HEK293 (cell line): Measurements from ENCODE around the gene SLC36A1.

Source experiments
- CTCF ChIA-PET: fragments of 350-600 bp; formaldehyde crosslinking; extraction: SDS; loops from one replicate; lab custom pipeline; 2021; ENCODE audit warnings: antibody characterized with exemption; lab: Yijun Ruan, JAX
- POLR2A ChIA-PET: fragments of 300-600 bp; formaldehyde crosslinking; extraction: SDS; loops from one replicate; lab custom pipeline; 2020; ENCODE audit warnings: antibody characterized with exemption, inconsistent platforms; lab: Yijun Ruan, JAX
- H3K27ac ChIP-seq: fragments of 200-500 bp; sonication (Bioruptor generic); 2 replicates; pipeline ENCODE4 v1.5.1; 2014; ENCODE audit warnings: low read depth, low read length, control low read depth, inconsistent platforms; ENCODE audit errors: extremely low read depth
- H3K36me3 ChIP-seq, 2 experiments: fragments of 200-500 bp in 1 of 2; sonication (Bioruptor generic) in 1 of 2; 1 replicate in 1 of 2; 2 replicates in 1 of 2; pipeline ENCODE4 v1.5.1; 2014 to 2017; ENCODE audit warnings: inconsistent platforms in 2 of 2, low read length in 2 of 2; ENCODE audit not compliant: control insufficient read depth in 2 of 2, insufficient read depth in 1 of 2
- H3K4me1 ChIP-seq: fragments of 200-500 bp; sonication (Bioruptor generic); 2 replicates; pipeline ENCODE4 v1.5.1; 2014; ENCODE audit warnings: mild to moderate bottlenecking, low read length, inconsistent platforms; ENCODE audit not compliant: control insufficient read depth, insufficient read depth
- H3K4me3 ChIP-seq: 2 replicates; pipeline ENCODE4 v1.5.1; 2011; ENCODE audit warnings: low read depth, mild to moderate bottlenecking, control low read depth, low read length, moderate library complexity
- H3K9me3 ChIP-seq: fragments of 200-500 bp; sonication (Bioruptor generic); 2 replicates; pipeline ENCODE4 v1.5.1; 2014; ENCODE audit warnings: low read depth, low read length, inconsistent platforms; ENCODE audit not compliant: control insufficient read depth, insufficient read depth
- ELK4 ChIP-seq: IDR thresholded peaks from 2 replicates; pipeline ENCODE4 v1.6.1; 2011; ENCODE audit warnings: mild to moderate bottlenecking, low read depth, low read length, borderline replicate concordance
- FEZF1 ChIP-seq: fragments of 450-650 bp; formaldehyde crosslinking; IDR thresholded peaks from 2 replicates; pipeline ENCODE4 v1.5.1; 2016; ENCODE audit warnings: missing biosample characterization, missing genetic modification characterization
- HOXA7 ChIP-seq: sonication (generic); formaldehyde crosslinking; IDR thresholded peaks from 2 replicates; pipeline ENCODE4 v1.8.1; 2022; ENCODE audit warnings: missing genetic modification reagents, borderline replicate concordance
- IKZF3 ChIP-seq: fragments of 450-650 bp; IDR thresholded peaks from 2 replicates; pipeline ENCODE4 v1.5.0; 2018; ENCODE audit warnings: missing biosample characterization, mild to moderate bottlenecking, missing genetic modification characterization, moderate library complexity
- MEIS1 ChIP-seq: sonication (generic); formaldehyde crosslinking; IDR thresholded peaks from 2 replicates; pipeline ENCODE4 v1.8.1; 2022; ENCODE audit warnings: missing genetic modification reagents, mild to moderate bottlenecking, borderline replicate concordance
- PRDM1 ChIP-seq: fragments of 450-650 bp; formaldehyde crosslinking; IDR thresholded peaks from 2 replicates; pipeline ENCODE4; 2016; ENCODE audit warnings: missing biosample characterization, missing genetic modification characterization
- SALL2 ChIP-seq: fragments of 450-650 bp; formaldehyde crosslinking; IDR thresholded peaks from 2 replicates; pipeline ENCODE4 v1.5.0; 2017; ENCODE audit warnings: missing biosample characterization, mild to moderate bottlenecking, missing genetic modification characterization, borderline replicate concordance
- SP7 ChIP-seq: fragments of 450-650 bp; formaldehyde crosslinking; IDR thresholded peaks from 2 replicates; pipeline ENCODE4 v1.5.1; 2016; ENCODE audit warnings: missing biosample characterization, missing genetic modification characterization
- ZNF133 ChIP-seq: fragments of 450-650 bp; formaldehyde crosslinking; IDR thresholded peaks from 2 replicates; pipeline ENCODE4 v1.5.1; 2016; ENCODE audit warnings: missing biosample characterization, missing genetic modification characterization
- ZNF24 ChIP-seq: fragments of 450-650 bp; formaldehyde crosslinking; IDR thresholded peaks from 2 replicates; pipeline ENCODE4 v1.5.1; 2016; ENCODE audit warnings: missing biosample characterization, missing genetic modification characterization
- ZNF350 ChIP-seq: fragments of 450-650 bp; formaldehyde crosslinking; IDR thresholded peaks from 2 replicates; pipeline ENCODE4 v1.5.0; 2017; ENCODE audit warnings: missing biosample characterization, mild to moderate bottlenecking, missing genetic modification characterization
- ZNF416 ChIP-seq: fragments of 450-650 bp; formaldehyde crosslinking; IDR thresholded peaks from 2 replicates; pipeline ENCODE4 v1.5.1; 2016; ENCODE audit warnings: missing biosample characterization, missing genetic modification characterization
- ZNF530 ChIP-seq: fragments of 450-650 bp; formaldehyde crosslinking; IDR thresholded peaks from 2 replicates; pipeline ENCODE4 v1.5.1; 2016; ENCODE audit warnings: low read depth, missing biosample characterization, missing genetic modification characterization
- ZNF549 ChIP-seq: fragments of 450-650 bp; IDR thresholded peaks from 2 replicates; pipeline ENCODE4 v1.5.1; 2018; ENCODE audit warnings: missing biosample characterization, missing genetic modification characterization, mild to moderate bottlenecking, inconsistent platforms, moderate library complexity
- ZNF701 ChIP-seq: fragments of 450-650 bp; formaldehyde crosslinking; IDR thresholded peaks from 2 replicates; pipeline ENCODE4 v1.5.1; 2016; ENCODE audit warnings: missing biosample characterization, missing genetic modification characterization
- ZNF792 ChIP-seq: fragments of 450-650 bp; formaldehyde crosslinking; IDR thresholded peaks from 2 replicates; pipeline ENCODE4 v1.5.1; 2016; ENCODE audit warnings: missing biosample characterization, missing genetic modification characterization
- ZSCAN16 ChIP-seq: fragments of 450-650 bp; formaldehyde crosslinking; IDR thresholded peaks from 2 replicates; pipeline ENCODE4 v1.5.1; 2016; ENCODE audit warnings: missing biosample characterization, missing genetic modification characterization
- ZSCAN23 ChIP-seq: fragments of 450-650 bp; formaldehyde crosslinking; IDR thresholded peaks from 2 replicates; pipeline ENCODE4 v1.5.1; 2016; ENCODE audit warnings: missing biosample characterization, missing genetic modification characterization
- ZSCAN30 ChIP-seq: fragments of 450-650 bp; IDR thresholded peaks from 2 replicates; pipeline ENCODE4 v1.5.1; 2018; ENCODE audit warnings: missing biosample characterization, mild to moderate bottlenecking, missing genetic modification characterization, moderate library complexity
- TF ChIP-seq, protein P1 (sequence below): fragments of 450-650 bp; formaldehyde crosslinking; IDR thresholded peaks from 2 replicates; pipeline ENCODE4 v1.5.1; 2016; ENCODE audit warnings: missing biosample characterization, missing genetic modification characterization, borderline replicate concordance

The SLC36A1 gene

GRCh38 chr5:151467576-151467975 is 20.2 kb downstream of the SLC36A1 start:
- TF ChIP-seq ZSCAN30 (tag by site-specific recombination) (no peak), FEZF1 (tag by site-specific recombination) (no peak), ZNF792 (tag by site-specific recombination) (no peak), SALL2 (tag by site-specific recombination) (no peak)
- TF ChIP-seq, all 188 proteins: peak for 0
- Histone ChIP-seq H3K4me1 (no peaks in the 10 kb centered on the region), H3K9me3 (no peaks in the 10 kb centered on the region), H3K27ac (no peak overlapping the region), H3K36me3 (peaks cover 6 to 53% of the 10 kb centered on the region in 2 experiments; a peak in 2 of 3 replicates), H3K4me3 (no peak overlapping the region)
- CTCF ChIA-PET = interaction anchor here (0.5 to 0.7 kb wide), 2 partner anchors 13 to 776 kb away, joined by 3 to 4 read pairs; no protein-coding TSS in a partner anchor
- POLR2A ChIA-PET = interaction anchor here (0.7 kb wide), 1 partner anchor 286 kb away, joined by 4 read pairs; no protein-coding TSS in a partner anchor

DNA sequence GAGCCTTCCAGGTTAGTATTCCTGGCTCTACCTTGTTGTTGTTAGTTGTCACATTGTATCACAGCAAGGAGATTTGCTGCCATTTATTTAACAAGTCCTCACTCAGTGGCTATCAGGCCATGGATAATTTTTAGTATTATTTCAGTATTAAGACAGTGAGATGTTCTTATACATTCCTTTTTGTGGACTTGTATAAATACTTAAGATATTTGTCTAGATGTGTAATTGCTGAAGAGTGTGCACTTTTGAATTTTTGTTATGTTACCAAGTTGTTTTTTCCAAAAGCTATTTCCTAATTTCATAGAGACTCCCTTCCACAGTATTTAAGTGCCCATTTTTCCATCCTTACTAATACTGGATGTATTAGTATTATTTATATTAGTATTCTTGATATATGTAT is 22.0 kb downstream of the SLC36A1 start:
- Histone ChIP-seq H3K9me3 (no peaks in the 10 kb centered on the region), H3K4me1 (no peaks in the 10 kb centered on the region), H3K36me3 (peaks cover 6 to 49% of the 10 kb centered on the region in 2 experiments; a peak in 2 of 3 replicates), H3K27ac (no peak overlapping the region), H3K4me3 (no peak overlapping the region)
- ChIA-PET POLR2A (no interaction called here), CTCF (no interaction called here)
- TF ChIP-seq ZNF350 (tag by site-specific recombination) (no peak), ELK4 (no peak), ZSCAN23 (tag by site-specific recombination) (no peak), IKZF3 (tag by site-specific recombination) (no peak), ZNF549 (tag by site-specific recombination) (no peak), PRDM1 (tag by site-specific recombination) (no peak), ZNF701 (no peak), ZSCAN16 (tag by site-specific recombination) (no peak)

GRCh38 chr5:151469992-151470391 is 22.6 kb downstream of the SLC36A1 start:
- CTCF ChIA-PET = no interaction called here
- Histone ChIP-seq H3K27ac (no peak overlapping the region), H3K4me3 (no peak overlapping the region), H3K9me3 (no peaks in the 10 kb centered on the region), H3K4me1 (no peaks in the 10 kb centered on the region), H3K36me3 (peaks cover 6 to 43% of the 10 kb centered on the region in 2 experiments; a peak in 2 of 3 replicates)
- POLR2A ChIA-PET = no interaction called here
- no peak for TF ChIP-seq ZNF416
- TF ChIP-seq SP7 (tag by site-specific recombination) = no peak
- TF ChIP-seq MEIS1 (CRISPR knock-in tag) = no peak
- TF ChIP-seq, protein P1, sequence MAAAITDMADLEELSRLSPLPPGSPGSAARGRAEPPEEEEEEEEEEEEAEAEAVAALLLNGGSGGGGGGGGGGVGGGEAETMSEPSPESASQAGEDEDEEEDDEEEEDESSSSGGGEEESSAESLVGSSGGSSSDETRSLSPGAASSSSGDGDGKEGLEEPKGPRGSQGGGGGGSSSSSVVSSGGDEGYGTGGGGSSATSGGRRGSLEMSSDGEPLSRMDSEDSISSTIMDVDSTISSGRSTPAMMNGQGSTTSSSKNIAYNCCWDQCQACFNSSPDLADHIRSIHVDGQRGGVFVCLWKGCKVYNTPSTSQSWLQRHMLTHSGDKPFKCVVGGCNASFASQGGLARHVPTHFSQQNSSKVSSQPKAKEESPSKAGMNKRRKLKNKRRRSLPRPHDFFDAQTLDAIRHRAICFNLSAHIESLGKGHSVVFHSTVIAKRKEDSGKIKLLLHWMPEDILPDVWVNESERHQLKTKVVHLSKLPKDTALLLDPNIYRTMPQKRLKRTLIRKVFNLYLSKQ (tag by site-specific recombination) = no peak
- TF ChIP-seq, all 188 proteins: peak for 0

GRCh38 chr5:151470439-151470838 is 23.0 kb downstream of the SLC36A1 start:
- no peak for TF ChIP-seq ZNF133
- TF ChIP-seq HOXA7 (CRISPR knock-in tag) = no peak
- TF ChIP-seq ZNF530 (tag by site-specific recombination) = no peak
- TF ChIP-seq ZNF24 (tag by site-specific recombination) = no peak
- Histone ChIP-seq H3K4me3 (no peak overlapping the region), H3K36me3 (peaks cover 6 to 39% of the 10 kb centered on the region in 2 experiments; a peak in 2 of 3 replicates), H3K27ac (no peak overlapping the region), H3K4me1 (no peaks in the 10 kb centered on the region), H3K9me3 (no peaks in the 10 kb centered on the region)
- ChIA-PET CTCF (no interaction called here), POLR2A (no interaction called here)
